Mammary epithelial cell (primary cell): ENCODE measurements around the gene FBXO30.

Experiments
- CTCF ChIP-seq, 2 donors: IDR thresholded peaks in 1 of 2; conservative IDR thresholded peaks in 1 of 2; 2 replicates each; pipeline ENCODE4 v1.5.1; 2011 to 2012; ENCODE audit warnings: inconsistent platforms in 2 of 2, low read length in 2 of 2, mild to moderate bottlenecking in 2 of 2, control low read depth in 1 of 2, low read depth in 1 of 2; ENCODE audit not compliant: insufficient read depth in 1 of 2; ENCODE audit errors: extremely low read depth in 1 of 2
- EZH2 ChIP-seq: IDR thresholded peaks from 2 replicates; pipeline ENCODE4 v1.6.1; 2012; ENCODE audit warnings: low read length, inconsistent platforms, borderline replicate concordance

GRCh38 chr6:145829102-145829501, 14.5 kb upstream of the FBXO30 start:
- TF ChIP-seq CTCF (conservative IDR thresholded peaks at IDR 0.05 in 1 of 2, IDR thresholded peaks at IDR 0.05 in 1 of 2; ENCODE audit: extremely low read depth in 1 of 2, insufficient read depth in 1 of 2, low read depth in 1 of 2, low read length in 2 of 2) (no peak), EZH2 (no peak)
